HG02970 (cell line): ENCODE results near the gene GPR15.

Source experiments
- ATAC-seq: cut with Tn5 transposase; IDR thresholded peaks from one replicate; pipeline ENCODE4 v1.9.1; 2021; ENCODE audit warnings: mild to moderate bottlenecking, moderate library complexity, moderate number of reproducible peaks; ENCODE audit not compliant: unreplicated experiment, low FRiP score

The GPR15 gene

GRCh38 chr3:98581474-98581873 is 49.7 kb downstream of the GPR15 start:
- ATAC-seq = no peak

GRCh38 chr3:98582042-98582441 is 50.3 kb downstream of the GPR15 start:
- no peak for ATAC-seq

- ATAC-seq = no peak
These were observed 52.0 kb downstream of the GPR15 start for GRCh38 chr3:98583766-98584165.
